Mesenchymal stem cell (in vitro differentiated cells and primary cell): ENCODE measurements around the gene MBD6.

Experiments used
- DNase-seq: peaks from one replicate; pipeline ENCODE4 v3.0.0-alpha.2; 2013
- H2AFZ ChIP-seq: one replicate; pipeline ENCODE4 v1.6.1; 2013; ENCODE audit warnings: low read depth, mild to moderate bottlenecking, control low read depth, inconsistent platforms, low read length, moderate library complexity
- H2AK5ac ChIP-seq: 2 replicates; pipeline ENCODE4 v1.6.1; 2013; ENCODE audit warnings: low read length, moderate library complexity, mild to moderate bottlenecking, inconsistent platforms; ENCODE audit not compliant: severe bottlenecking
- H2BK120ac ChIP-seq: one replicate; pipeline ENCODE4 v1.6.1; 2013; ENCODE audit warnings: low read depth, mild to moderate bottlenecking, inconsistent platforms, low read length, moderate library complexity
- H2BK12ac ChIP-seq, 2 experiments: one replicate each; pipeline ENCODE4 v1.6.1; 2013; ENCODE audit warnings: inconsistent platforms in 2 of 2, low read length in 2 of 2, mild to moderate bottlenecking in 2 of 2, moderate library complexity in 2 of 2, control low read depth in 1 of 2
- H2BK15ac ChIP-seq: one replicate; pipeline ENCODE4 v1.6.1; 2013; ENCODE audit warnings: mild to moderate bottlenecking, low read depth, inconsistent platforms; ENCODE audit not compliant: poor library complexity, severe bottlenecking
- H2BK5ac ChIP-seq: 2 replicates; pipeline ENCODE4 v1.6.1; 2013; ENCODE audit warnings: low read depth, mild to moderate bottlenecking, low read length, control low read depth, inconsistent platforms; ENCODE audit not compliant: poor library complexity, severe bottlenecking
- H3K14ac ChIP-seq, 2 experiments: one replicate each; pipeline ENCODE4 v1.6.1; 2013; ENCODE audit warnings: inconsistent platforms in 2 of 2, low read length in 2 of 2, control low read depth in 1 of 2, mild to moderate bottlenecking in 1 of 2, moderate library complexity in 1 of 2
- H3K18ac ChIP-seq, 2 experiments: one replicate each; pipeline ENCODE4 v1.6.1; 2013; ENCODE audit warnings: inconsistent platforms in 2 of 2, low read length in 2 of 2, control low read depth in 1 of 2, low read depth in 1 of 2, mild to moderate bottlenecking in 1 of 2
- H3K23ac ChIP-seq, 2 experiments: one replicate each; pipeline ENCODE4 v1.6.1; 2013; ENCODE audit warnings: inconsistent platforms in 2 of 2, low read length in 2 of 2, mild to moderate bottlenecking in 2 of 2, moderate library complexity in 2 of 2, control low read depth in 1 of 2
- H3K27ac ChIP-seq: 2 replicates; pipeline ENCODE4 v1.5.1; 2013; ENCODE audit warnings: mild to moderate bottlenecking, moderate library complexity, low read length, control low read depth, inconsistent platforms; ENCODE audit not compliant: poor library complexity, severe bottlenecking
- H3K27me3 ChIP-seq, 2 experiments: 2 replicates each; pipeline versions ENCODE4 v1.6.1 to v1.7.0; 2013; ENCODE audit warnings: low read length in 2 of 2, mild to moderate bottlenecking in 2 of 2, moderate library complexity in 2 of 2, control low read depth in 1 of 2, inconsistent platforms in 1 of 2; ENCODE audit not compliant: control insufficient read depth in 1 of 2, insufficient read depth in 1 of 2
- H3K36me3 ChIP-seq, 2 experiments: 2 replicates each; pipeline versions ENCODE4 v1.6.1 to v1.7.0; 2013; ENCODE audit warnings: low read length in 2 of 2, control low read depth in 1 of 2, inconsistent platforms in 1 of 2, low read depth in 1 of 2, mild to moderate bottlenecking in 1 of 2; ENCODE audit not compliant: insufficient read depth in 2 of 2, control insufficient read depth in 1 of 2
- H3K4ac ChIP-seq, 2 experiments: one replicate each; pipeline ENCODE4 v1.6.1; 2013; ENCODE audit warnings: inconsistent platforms in 2 of 2, low read length in 2 of 2, mild to moderate bottlenecking in 2 of 2, moderate library complexity in 2 of 2, control low read depth in 1 of 2, low read depth in 1 of 2
- H3K4me1 ChIP-seq: 2 replicates; pipeline ENCODE4 v1.6.1; 2013; ENCODE audit warnings: low read depth, low read length, control low read depth; ENCODE audit not compliant: control insufficient read depth, insufficient read depth
- H3K4me2 ChIP-seq: 2 replicates; pipeline ENCODE4 v1.6.1; 2013; ENCODE audit warnings: low read length, mild to moderate bottlenecking, inconsistent platforms; ENCODE audit not compliant: poor library complexity, severe bottlenecking
- H3K4me3 ChIP-seq, 2 experiments: 2 replicates each; pipeline versions ENCODE4 v1.5.1 to v1.7.0; 2013; ENCODE audit warnings: low read length in 2 of 2, mild to moderate bottlenecking in 2 of 2, control low read depth in 1 of 2, low read depth in 1 of 2; ENCODE audit not compliant: insufficient read depth in 1 of 2
- H3K79me1 ChIP-seq: replicated peaks from 2 replicates; pipeline ENCODE4 v1.6.1; 2013; ENCODE audit warnings: mild to moderate bottlenecking, control low read depth, low read length, inconsistent platforms; ENCODE audit not compliant: poor library complexity, severe bottlenecking
- H3K9ac ChIP-seq: 2 replicates; pipeline ENCODE4 v1.7.0; 2013; ENCODE audit warnings: mild to moderate bottlenecking, low read length, moderate library complexity
- H3K9me3 ChIP-seq: 2 replicates; pipeline ENCODE4 v1.7.0; 2013; ENCODE audit warnings: mild to moderate bottlenecking, low read length; ENCODE audit not compliant: control insufficient read depth
- H4K8ac ChIP-seq: one replicate; pipeline ENCODE4 v1.6.1; 2013; ENCODE audit warnings: inconsistent platforms, mild to moderate bottlenecking, low read length, moderate library complexity
- H4K91ac ChIP-seq: one replicate; pipeline ENCODE4 v1.6.1; 2013; ENCODE audit warnings: mild to moderate bottlenecking, low read length, inconsistent platforms
- WGBS: methylation state at CpG from one replicate; pipeline ENCODE4 v1.1.7; 2013; ENCODE audit warnings: mixed read lengths; 5-methylcytosine and 5-hydroxymethylcytosine counted together

MBD6 gene

DNA sequence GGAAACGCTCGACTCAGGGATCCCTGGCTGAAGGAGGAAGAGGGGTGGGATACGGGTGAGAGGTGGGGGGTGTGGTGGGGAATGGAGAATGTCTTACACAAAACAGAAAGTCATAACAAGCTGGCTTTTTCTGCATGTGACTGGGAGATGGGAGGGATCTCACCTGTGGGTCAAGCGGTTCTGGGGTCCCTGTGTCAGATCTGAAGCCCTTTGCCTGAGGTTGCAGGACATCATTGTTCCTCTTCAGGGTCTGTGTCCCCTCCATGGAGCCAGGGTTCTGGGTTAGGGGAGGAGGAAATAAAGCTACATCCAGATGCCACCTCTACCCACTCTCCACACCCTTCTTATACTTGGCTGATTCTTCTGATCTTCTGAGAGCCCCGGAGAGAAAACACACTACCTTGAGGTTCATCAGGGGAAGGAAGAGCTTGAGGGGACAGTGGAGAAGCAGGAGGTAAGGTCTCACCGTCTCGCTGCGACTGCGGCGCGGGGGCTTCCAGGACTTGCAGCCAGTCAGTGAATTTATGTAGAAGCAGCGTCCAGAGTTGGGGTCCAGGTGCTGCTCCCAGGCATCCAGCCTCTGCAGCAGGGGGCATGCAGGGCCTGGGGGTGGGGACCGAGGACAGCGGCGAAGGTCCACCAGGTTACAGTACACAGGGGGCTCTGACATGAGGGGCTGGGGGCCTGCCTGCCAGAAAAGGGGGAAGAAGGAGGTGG is 45.5 kb upstream of the MBD6 start:
- no peak overlapping the region for H4K91ac ChIP-seq
- no peak overlapping the region for H2BK15ac ChIP-seq
- H3K27ac ChIP-seq = no peak overlapping the region
- no peak overlapping the region for H3K23ac ChIP-seq
- H3K4ac ChIP-seq = no peak overlapping the region
- H3K14ac ChIP-seq = no peak overlapping the region
- DNase-seq = no peak
- peaks cover 57 to 94% of the 10 kb centered on the region in 2 experiments for H3K27me3 ChIP-seq
- no peak overlapping the region for H2BK120ac ChIP-seq
- H2AFZ ChIP-seq = no peak overlapping the region
- no peaks in the 10 kb centered on the region for H3K36me3 ChIP-seq
- H3K4me2 ChIP-seq = no peak overlapping the region
- H2BK5ac ChIP-seq = no peak overlapping the region
- no peaks in the 10 kb centered on the region for H3K9me3 ChIP-seq
- H3K9ac ChIP-seq = no peak overlapping the region
- 89% methylated on average over 15 of the region's 15 CpGs for WGBS
- H3K18ac ChIP-seq = no peak overlapping the region
- H4K8ac ChIP-seq = no peak overlapping the region
- H3K4me3 ChIP-seq = peak overlapping the region in 1 of 2 experiments; percentile 14
- no peaks in the 10 kb centered on the region for H3K79me1 ChIP-seq
- no peak overlapping the region for H2BK12ac ChIP-seq
- no peak overlapping the region for H2AK5ac ChIP-seq
- H3K4me1 ChIP-seq = peaks cover 17% of the 10 kb centered on the region

DNA sequence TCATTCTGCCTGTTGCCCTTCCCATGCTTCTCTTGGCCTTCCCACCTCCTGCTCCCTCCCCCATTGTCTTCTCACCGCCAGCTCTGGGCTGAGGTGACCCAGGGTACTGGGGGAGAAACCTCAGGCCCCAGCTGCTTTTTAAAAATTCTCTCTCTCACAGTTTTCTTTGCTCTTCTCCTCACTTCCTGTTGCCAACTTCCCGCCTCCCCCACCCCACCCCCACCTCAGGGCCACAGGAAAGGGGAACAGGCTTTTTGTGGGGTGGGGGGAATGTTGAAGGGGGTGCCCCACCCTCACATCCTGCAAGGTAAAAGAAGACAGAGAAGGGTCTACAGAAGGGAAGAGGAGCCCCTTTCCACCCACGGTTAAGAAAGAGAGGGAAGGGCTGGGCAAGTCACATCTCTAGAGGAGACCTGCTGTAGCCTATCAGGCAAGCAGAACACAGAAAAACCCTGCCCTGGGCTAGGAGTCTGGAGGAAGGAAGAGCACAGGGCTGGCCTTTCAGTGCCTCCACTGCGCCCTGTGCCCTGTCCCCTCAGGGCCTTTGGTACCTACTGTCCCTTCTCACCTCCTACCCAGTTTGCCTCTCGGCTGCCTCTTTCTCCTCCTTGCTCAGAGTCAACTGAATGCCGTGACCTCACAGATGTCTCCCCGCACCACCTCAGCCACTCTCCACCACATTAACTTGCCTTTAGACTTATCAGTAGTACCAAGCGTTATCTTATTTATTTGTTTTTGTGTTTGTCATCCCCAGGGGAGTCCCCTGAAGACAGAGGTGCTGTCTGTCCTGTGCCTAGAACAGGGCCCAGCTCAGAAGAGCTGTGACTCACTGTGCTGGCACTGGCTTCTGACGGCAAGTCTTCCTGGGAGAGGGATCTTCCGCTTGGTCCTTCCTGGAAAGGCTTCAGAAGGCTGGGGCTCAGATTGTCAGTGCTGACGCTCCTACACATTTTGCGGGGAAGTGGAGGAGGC is 44.6 kb upstream of the MBD6 start:
- no peak overlapping the region for H2BK5ac ChIP-seq
- no peak overlapping the region for H2BK120ac ChIP-seq
- DNase-seq = no peak
- peaks cover 17% of the 10 kb centered on the region for H3K4me1 ChIP-seq
- no peak overlapping the region for H2BK12ac ChIP-seq
- H3K4me2 ChIP-seq = no peak overlapping the region
- no peak overlapping the region for H3K9ac ChIP-seq
- H3K36me3 ChIP-seq = no peaks in the 10 kb centered on the region
- no peaks in the 10 kb centered on the region for H3K9me3 ChIP-seq
- no peak overlapping the region for H3K4ac ChIP-seq
- 71% methylated on average over 11 of the region's 12 CpGs for WGBS
- H4K8ac ChIP-seq = peak overlapping the region; percentile 8
- no peak overlapping the region for H3K18ac ChIP-seq
- H2BK15ac ChIP-seq = no peak overlapping the region
- peaks cover 48 to 85% of the 10 kb centered on the region in 2 experiments for H3K27me3 ChIP-seq
- H2AFZ ChIP-seq = no peak overlapping the region
- no peak overlapping the region for H3K27ac ChIP-seq
- no peak overlapping the region for H3K4me3 ChIP-seq
- H3K14ac ChIP-seq = no peak overlapping the region
- no peak overlapping the region for H2AK5ac ChIP-seq
- H3K23ac ChIP-seq = no peak overlapping the region
- H3K79me1 ChIP-seq = no peaks in the 10 kb centered on the region
- no peak overlapping the region for H4K91ac ChIP-seq

DNA sequence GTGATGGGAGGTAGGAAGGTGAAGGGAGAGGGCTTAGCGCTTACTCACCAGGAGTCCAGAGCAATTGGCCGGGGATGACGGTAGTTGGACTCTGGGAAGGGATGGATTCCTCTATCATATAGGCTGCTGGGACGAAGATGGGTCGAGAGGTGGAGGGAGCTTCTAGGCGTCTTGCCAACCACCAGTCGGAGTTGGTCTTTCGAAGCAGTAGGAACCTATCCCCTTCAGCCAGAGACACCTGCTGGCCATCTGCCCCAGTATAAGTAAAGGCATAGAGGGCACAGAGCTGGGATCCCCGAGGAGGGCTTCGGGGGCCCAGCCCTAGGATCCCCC is 43.6 kb upstream of the MBD6 start:
- WGBS = 95% methylated on average over 10 of the region's 10 CpGs
- no peak overlapping the region for H3K4me2 ChIP-seq
- no peak overlapping the region for H2BK120ac ChIP-seq
- peaks cover 17% of the 10 kb centered on the region for H3K4me1 ChIP-seq
- no peak overlapping the region for H2BK15ac ChIP-seq
- no peaks in the 10 kb centered on the region for H3K79me1 ChIP-seq
- H3K18ac ChIP-seq = no peak overlapping the region
- no peaks in the 10 kb centered on the region for H3K9me3 ChIP-seq
- H3K4ac ChIP-seq = no peak overlapping the region
- H2AK5ac ChIP-seq = no peak overlapping the region
- H3K23ac ChIP-seq = no peak overlapping the region
- peaks cover 40 to 77% of the 10 kb centered on the region in 2 experiments for H3K27me3 ChIP-seq
- H3K9ac ChIP-seq = no peak overlapping the region
- H2BK5ac ChIP-seq = no peak overlapping the region
- no peak overlapping the region for H2BK12ac ChIP-seq
- H3K4me3 ChIP-seq = no peak overlapping the region
- no peak for DNase-seq
- no peak overlapping the region for H4K8ac ChIP-seq
- H3K36me3 ChIP-seq = no peaks in the 10 kb centered on the region
- no peak overlapping the region for H3K14ac ChIP-seq
- H2AFZ ChIP-seq = no peak overlapping the region
- no peak overlapping the region for H3K27ac ChIP-seq
- H4K91ac ChIP-seq = no peak overlapping the region

DNA sequence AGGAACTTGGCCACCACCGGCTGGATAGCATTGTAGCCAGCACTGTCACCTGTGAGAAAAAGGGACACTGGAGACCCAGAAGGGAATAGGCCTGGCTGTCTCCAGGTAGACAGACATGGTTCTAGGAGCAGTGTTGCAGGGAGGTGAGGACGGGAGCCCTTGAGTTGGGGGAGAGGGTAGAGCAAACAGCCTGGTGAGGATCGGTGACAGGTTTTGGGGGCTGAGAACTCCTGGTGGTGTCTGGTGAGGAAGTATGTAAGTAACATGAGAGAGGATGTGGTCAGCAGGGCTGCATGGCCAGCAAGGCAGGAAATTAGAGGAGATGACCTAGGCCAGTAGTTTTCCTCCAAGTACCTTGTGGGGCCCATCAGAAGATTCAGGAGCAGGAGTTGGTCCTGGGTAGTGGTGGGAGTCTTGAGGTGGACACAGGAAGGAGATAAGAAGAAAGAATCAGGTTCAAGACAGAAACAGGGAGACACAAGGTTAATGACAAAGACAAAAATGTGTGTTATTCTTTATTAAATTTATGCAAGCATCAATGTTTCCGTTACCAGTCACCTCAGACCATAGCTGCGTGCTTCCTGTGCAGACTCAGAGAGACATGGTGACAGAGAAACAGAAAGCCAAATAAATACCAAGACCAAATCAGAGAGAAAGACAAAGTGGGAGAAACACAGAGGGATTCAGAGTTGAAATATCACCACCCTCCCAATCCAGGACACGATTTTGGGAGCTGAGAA is 43.1 kb upstream of the MBD6 start, which contains the start of gene ARHGAP9:
Gene ARHGAP9, minus strand, starts transcription at position 491 of the 740 bp plus-strand sequence. Its CDS starts 460 bp downstream, at position 31.
- Histone ChIP-seq H3K14ac (no peak within 1 kb of the TSS), H4K8ac (no peak within 1 kb of the TSS), H3K4me3 (no peak within 1 kb of the TSS), H3K9me3 (no peaks in the 10 kb centered on the region), H2BK120ac (no peak within 1 kb of the TSS), H3K23ac (no peak within 1 kb of the TSS), H3K9ac (no peak within 1 kb of the TSS), H3K4ac (no peak within 1 kb of the TSS), H2BK15ac (no peak within 1 kb of the TSS), H2BK12ac (no peak within 1 kb of the TSS), H2AFZ (no peak within 1 kb of the TSS), H2AK5ac (no peak within 1 kb of the TSS), H3K36me3 (no peaks in the 10 kb centered on the region), H3K27ac (no peak within 1 kb of the TSS), H3K4me2 (no peak within 1 kb of the TSS), H3K27me3 (peaks cover 34 to 72% of the 10 kb centered on the region in 2 experiments), H2BK5ac (no peak within 1 kb of the TSS), H3K18ac (no peak within 1 kb of the TSS), H4K91ac (no peak within 1 kb of the TSS), H3K79me1 (no peaks in the 10 kb centered on the region), H3K4me1 (peaks cover 17% of the 10 kb centered on the region)
- 91% methylated on average over 6 of the region's 6 CpGs for WGBS
- no peak for DNase-seq
